Right lobe of liver (tissue), 6 donors: Measurements from ENCODE around the gene EMD. TPM values are rescaled to one million over a fixed set of nuclear protein-coding genes. Genes with fewer than 3 reads are reported as not detected.

Experiments used
- ATAC-seq, 4 donors: fragments of 200-7000 bp; cut with Tn5 transposase; one replicate each; pipeline ENCODE4 v1.9.1; 2020; ENCODE audit warnings: mild to moderate bottlenecking in 4 of 4, moderate library complexity in 4 of 4
- DNase-seq, 3 donors: peaks; one replicate each; pipeline ENCODE4 v3.0.0-alpha.2; 2020
- H3K27ac ChIP-seq, 3 donors: fragments of 200-600 bp; one replicate each; pipeline ENCODE4 v1.8.0; 2022
- H3K27me3 ChIP-seq, 2 donors: fragments of 200-600 bp; one replicate each; pipeline ENCODE4 v1.8.0; 2022
- H3K36me3 ChIP-seq, 4 donors: fragments of 200-600 bp; sonication (generic) in 1 of 4; one replicate each; pipeline versions ENCODE4 v1.5.1 to v1.8.0; 2017 to 2022; ENCODE audit warnings: control low read depth in 1 of 4
- H3K4me1 ChIP-seq, 4 donors: fragments of 200-600 bp; sonication (generic) in 1 of 4; one replicate each; pipeline versions ENCODE4 v1.5.1 to v1.8.0; 2017 to 2022; ENCODE audit warnings: control low read depth in 1 of 4
- H3K4me3 ChIP-seq, 3 donors: fragments of 200-600 bp; one replicate each; pipeline ENCODE4 v1.8.0; 2022
- H3K9me3 ChIP-seq, 4 donors: fragments of 200-600 bp; sonication (generic) in 1 of 4; one replicate each; pipeline versions ENCODE4 v1.5.1 to v1.8.0; 2017 to 2022; ENCODE audit warnings: control low read depth in 1 of 4
- POLR2A ChIP-seq: fragments of 450-650 bp; IDR thresholded peaks from one replicate; pipeline ENCODE4 v1.6.1; 2017; ENCODE audit warnings: antibody characterized with exemption, mild to moderate bottlenecking
- WGBS: methylation state at CpG from one replicate; pipeline ENCODE4 v1.1.6; 2018; ENCODE audit warnings: low coverage, low lambda C conversion rate; ENCODE audit not compliant: insufficient coverage; ENCODE audit errors: missing lambda C conversion rate; 5-methylcytosine and 5-hydroxymethylcytosine counted together
- intact Hi-C, 2 donors: fragments of 100-400 bp; cut with DNase I; formaldehyde crosslinking; loops; one replicate each; pipeline versions ENCODE4 v1.11.2 to v1.14.1; 2022
- total RNA-seq, 6 experiments: library from RNA; depleted of rRNA in 2 of 6; stranded (reverse); fragments of >200 nt in 2 of 6; fragmentation: NEBNext Ultra II Directional in 3 of 6; extraction: Animal tissue kit (Norgen Biotek cat#: 25700) in 3 of 6; gene quantifications; one replicate each; pipeline versions ENCODE4 v1.1.0 to v1.2.4, GENCODE V29; 2016 to 2023
- TF ChIP-seq, protein P1 (sequence below), 4 donors: fragments of 200-600 bp in 3 of 4; fragments of 450-650 bp in 1 of 4; IDR thresholded peaks; one replicate each; pipeline versions ENCODE4 v1.5.1 to v1.8.0; 2016 to 2022; ENCODE audit warnings: antibody characterized with exemption in 4 of 4, mild to moderate bottlenecking in 2 of 4
- donor health status: DM: no; HTN: yes; CAD: no.
- donor health status: DM: no; HTN: no; CAD: no.
- donor health status: DM: no; HTN: no; CAD: no.
- donor health status: DM: no; HTN: yes; CAD: no.
- donor health status: DM: no; HTN: yes; CAD: no.

EMD gene
- total RNA-seq, 6 experiments from 2014 or later: 19.8 to 28.8 (median 24.2) TPM

DNA sequence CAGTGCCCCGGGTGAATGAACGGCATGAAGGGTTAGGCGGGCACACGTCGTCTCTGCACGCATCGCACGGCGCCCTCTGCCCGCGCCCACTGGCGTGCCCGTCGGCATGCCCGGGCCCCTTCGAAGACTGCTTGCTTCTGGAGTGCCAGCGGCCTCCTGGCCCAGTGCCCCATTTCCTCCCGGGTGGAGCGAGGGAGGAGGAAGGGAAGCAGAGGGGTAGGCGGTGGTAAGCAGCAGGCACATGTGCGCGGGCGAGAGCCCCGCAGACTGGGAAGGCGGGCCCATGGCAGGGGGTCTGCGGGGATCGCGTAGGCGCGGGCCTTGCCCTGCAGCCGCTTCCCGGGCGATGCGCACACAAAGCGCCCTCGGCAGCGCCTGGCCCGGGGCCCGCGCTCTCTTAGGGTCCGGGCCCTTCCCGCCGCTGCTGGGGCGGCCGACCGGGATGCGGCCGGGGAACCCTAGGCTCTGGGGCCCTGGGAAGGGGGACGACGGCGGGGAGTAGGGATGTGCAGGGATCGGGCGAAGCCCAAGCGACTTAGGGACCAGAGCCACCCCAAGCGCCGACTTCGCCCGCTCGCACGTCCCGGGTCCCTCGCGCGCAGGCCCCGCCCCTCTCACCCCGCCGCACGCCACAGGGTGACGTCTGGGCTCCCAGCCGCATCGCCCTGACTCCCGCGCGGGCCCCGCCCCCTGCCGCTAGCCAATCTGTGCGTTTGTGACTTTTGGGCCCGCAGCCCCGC, 866 bp upstream of the EMD start:
- H3K36me3 ChIP-seq: no peaks in the 10 kb centered on the region
- DNase-seq (peak; percentile 70 to 98 (median 97)), ATAC-seq (peak; percentile 0 to 6 (median 0))
- no peaks in the 10 kb centered on the region for H3K9me3 ChIP-seq
- H3K4me1 ChIP-seq: no peaks in the 10 kb centered on the region
- TF ChIP-seq, protein P1, sequence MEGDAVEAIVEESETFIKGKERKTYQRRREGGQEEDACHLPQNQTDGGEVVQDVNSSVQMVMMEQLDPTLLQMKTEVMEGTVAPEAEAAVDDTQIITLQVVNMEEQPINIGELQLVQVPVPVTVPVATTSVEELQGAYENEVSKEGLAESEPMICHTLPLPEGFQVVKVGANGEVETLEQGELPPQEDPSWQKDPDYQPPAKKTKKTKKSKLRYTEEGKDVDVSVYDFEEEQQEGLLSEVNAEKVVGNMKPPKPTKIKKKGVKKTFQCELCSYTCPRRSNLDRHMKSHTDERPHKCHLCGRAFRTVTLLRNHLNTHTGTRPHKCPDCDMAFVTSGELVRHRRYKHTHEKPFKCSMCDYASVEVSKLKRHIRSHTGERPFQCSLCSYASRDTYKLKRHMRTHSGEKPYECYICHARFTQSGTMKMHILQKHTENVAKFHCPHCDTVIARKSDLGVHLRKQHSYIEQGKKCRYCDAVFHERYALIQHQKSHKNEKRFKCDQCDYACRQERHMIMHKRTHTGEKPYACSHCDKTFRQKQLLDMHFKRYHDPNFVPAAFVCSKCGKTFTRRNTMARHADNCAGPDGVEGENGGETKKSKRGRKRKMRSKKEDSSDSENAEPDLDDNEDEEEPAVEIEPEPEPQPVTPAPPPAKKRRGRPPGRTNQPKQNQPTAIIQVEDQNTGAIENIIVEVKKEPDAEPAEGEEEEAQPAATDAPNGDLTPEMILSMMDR (IDR thresholded peaks at IDR 0.05): no peak
- peak; percentile 89 for TF ChIP-seq POLR2A
- intact Hi-C loops: no loop called here
- H3K4me3 ChIP-seq: peak overlapping the region in 2 of 3 donors; percentile 44 to 51
- peak overlapping the region; percentile 89 to 96 (median 92) for H3K27ac ChIP-seq
- 0% methylated on average over 2 of the region's 79 CpGs for WGBS
- no peaks in the 10 kb centered on the region for H3K27me3 ChIP-seq

DNA sequence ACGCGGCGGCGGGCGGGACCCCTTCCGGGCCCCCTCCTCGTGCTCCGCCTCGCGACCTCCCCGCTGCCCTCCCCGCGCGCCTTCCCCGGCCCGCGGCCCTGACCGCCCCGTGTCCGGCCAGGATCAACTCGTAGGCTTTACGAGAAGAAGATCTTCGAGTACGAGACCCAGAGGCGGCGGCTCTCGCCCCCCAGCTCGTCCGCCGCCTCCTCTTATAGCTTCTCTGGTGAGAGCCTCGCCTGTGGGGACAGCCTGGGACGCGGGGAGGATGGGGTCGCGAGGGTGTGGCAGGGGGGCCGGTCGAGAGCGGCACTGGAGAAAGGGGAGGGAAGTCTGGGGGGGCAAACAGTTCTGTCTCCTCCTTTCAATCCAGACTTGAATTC, 465 bp downstream of the EMD start:
- 42% methylated on average over 21 of the region's 38 CpGs for whole genome bisulfite sequencing
- TF ChIP-seq POLR2A: no peak
- TF ChIP-seq, protein P1 (IDR thresholded peaks at IDR 0.05): no peak
- ATAC-seq: no peak

DNA sequence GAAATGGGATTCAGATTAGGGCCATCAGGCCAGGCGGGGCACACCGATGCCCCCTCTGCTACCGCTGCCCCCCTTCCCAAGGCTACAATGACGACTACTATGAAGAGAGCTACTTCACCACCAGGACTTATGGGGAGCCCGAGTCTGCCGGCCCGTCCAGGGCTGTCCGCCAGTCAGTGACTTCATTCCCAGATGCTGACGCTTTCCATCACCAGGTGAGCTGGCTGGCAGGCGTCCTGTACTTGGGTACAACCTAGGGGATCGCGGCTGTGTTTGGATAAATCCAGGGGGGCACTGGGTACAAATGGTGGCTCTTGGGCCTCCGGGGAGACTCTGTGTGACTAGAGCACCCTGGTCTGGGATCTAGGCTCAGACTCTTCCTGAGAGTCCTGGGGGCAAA, 1.1 kb downstream of the EMD start:
- intact Hi-C loops: no loop called here
- H3K4me1 ChIP-seq: peaks cover 0 to 3% (median 0%) of the 10 kb centered on the region in 4 donors
- 20% methylated on average over 1 of the region's 13 CpGs for WGBS
- no peaks in the 10 kb centered on the region for H3K9me3 ChIP-seq
- peak overlapping the region; percentile 69 to 74 (median 74) for H3K4me3 ChIP-seq
- H3K27ac ChIP-seq: peak overlapping the region in 2 of 3 donors; percentile 96 to 98
- H3K27me3 ChIP-seq: no peaks in the 10 kb centered on the region
- ATAC-seq (no peak), DNase-seq (peak in 1 of 3 donors; percentile 52)
- no peaks in the 10 kb centered on the region for H3K36me3 ChIP-seq
- TF ChIP-seq, protein P1 (IDR thresholded peaks at IDR 0.05): no peak
- no peak for TF ChIP-seq POLR2A

More for the DNA sequence above, 465 bp downstream of the EMD start:
- no peak for DNase-seq
- Histone ChIP-seq H3K4me1 (peaks cover 0 to 3% (median 0%) of the 10 kb centered on the region in 4 donors), H3K4me3 (peak overlapping the region; percentile 69 to 74 (median 74)), H3K27ac (peak overlapping the region; percentile 92 to 98 (median 96)), H3K27me3 (no peaks in the 10 kb centered on the region), H3K36me3 (no peaks in the 10 kb centered on the region), H3K9me3 (no peaks in the 10 kb centered on the region)
- intact Hi-C loops: no loop called here

DNA sequence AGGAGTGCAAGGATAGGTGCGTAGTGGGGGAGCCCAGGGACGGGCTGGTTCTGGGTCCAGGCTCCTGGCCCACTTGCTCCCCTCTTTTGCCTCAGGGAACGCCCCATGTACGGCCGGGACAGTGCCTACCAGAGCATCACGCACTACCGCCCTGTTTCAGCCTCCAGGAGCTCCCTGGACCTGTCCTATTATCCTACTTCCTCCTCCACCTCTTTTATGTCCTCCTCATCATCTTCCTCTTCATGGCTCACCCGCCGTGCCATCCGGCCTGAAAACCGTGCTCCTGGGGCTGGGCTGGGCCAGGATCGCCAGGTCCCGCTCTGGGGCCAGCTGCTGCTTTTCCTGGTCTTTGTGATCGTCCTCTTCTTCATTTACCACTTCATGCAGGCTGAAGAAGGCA, 1.7 kb downstream of the EMD start:
- TF ChIP-seq POLR2A: no peak
- TF ChIP-seq, protein P1 (IDR thresholded peaks at IDR 0.05): no peak
- Histone ChIP-seq H3K4me3 (no peak overlapping the region), H3K27me3 (no peaks in the 10 kb centered on the region), H3K27ac (no peak overlapping the region), H3K4me1 (peaks cover 0 to 3% (median 0%) of the 10 kb centered on the region in 4 donors), H3K36me3 (no peaks in the 10 kb centered on the region), H3K9me3 (no peaks in the 10 kb centered on the region)
- DNase-seq (peak in 1 of 3 donors; percentile 53), ATAC-seq (no peak)
- intact Hi-C loops: no loop called here
- 74% methylated on average over 11 of the region's 14 CpGs for WGBS
